Activated effector memory CD4-positive, alpha-beta T cell treated with anti-CD3 and anti-CD28 coated beads, Interleukin-2, amount 50 U/mL, for 16 hours (primary cell): ENCODE measurements around the gene NR2F1-AS1.

Experiments used
- DNase-seq: peaks from one replicate; pipeline ENCODE4 v3.0.0-alpha.2; 2020

NR2F1-AS1 gene

DNA sequence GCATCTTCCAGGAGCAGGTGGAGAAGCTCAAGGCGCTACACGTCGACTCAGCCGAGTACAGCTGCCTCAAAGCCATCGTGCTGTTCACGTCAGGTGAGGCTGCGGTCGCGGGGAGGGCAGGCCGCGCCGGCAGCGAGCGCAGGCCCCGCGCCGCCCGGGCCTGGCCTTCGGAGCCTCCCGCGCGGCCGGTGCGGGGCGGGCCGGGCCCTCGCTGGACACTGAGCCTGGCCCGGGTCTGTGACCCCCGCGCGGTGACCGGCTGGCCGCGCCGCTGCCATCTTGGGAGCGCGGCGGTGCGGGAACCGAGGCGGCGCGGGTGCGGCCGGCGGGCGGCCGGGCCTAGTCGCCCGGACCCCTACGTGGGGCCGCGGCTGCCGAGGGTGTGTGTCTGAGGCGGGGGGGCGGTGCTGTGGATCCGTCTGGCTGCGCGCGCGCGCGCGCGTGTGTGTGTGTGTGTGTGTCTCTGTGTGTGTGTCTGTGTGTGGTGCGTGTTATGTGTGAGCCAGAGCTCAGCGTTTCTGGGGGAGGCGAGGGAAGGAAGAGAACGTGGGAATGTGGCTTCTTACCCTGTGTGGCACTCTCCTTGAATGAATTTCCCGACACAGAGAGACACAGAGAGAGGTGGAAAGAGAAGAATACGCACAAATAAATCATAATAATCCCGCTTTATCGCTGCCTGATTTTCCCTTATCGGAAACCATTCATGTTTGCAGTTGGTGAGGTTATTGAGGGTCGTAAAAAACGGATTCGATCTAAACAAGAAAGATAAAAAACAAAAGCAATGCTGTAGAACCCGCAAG is 7.5 kb upstream of the NR2F1-AS1 start:
- DNase-seq = no peak

GRCh38 chr5:93587597-93588351 is 6.8 kb upstream of the NR2F1-AS1 start:
- peak; percentile 61 for DNase-seq

GRCh38 chr5:93586736-93587596 is 5.9 kb upstream of the NR2F1-AS1 start:
- DNase-seq = no peak

- no peak for DNase-seq
Observed at GRCh38 chr5:93585767-93586385, 4.9 kb upstream of the NR2F1-AS1 start.

DNA sequence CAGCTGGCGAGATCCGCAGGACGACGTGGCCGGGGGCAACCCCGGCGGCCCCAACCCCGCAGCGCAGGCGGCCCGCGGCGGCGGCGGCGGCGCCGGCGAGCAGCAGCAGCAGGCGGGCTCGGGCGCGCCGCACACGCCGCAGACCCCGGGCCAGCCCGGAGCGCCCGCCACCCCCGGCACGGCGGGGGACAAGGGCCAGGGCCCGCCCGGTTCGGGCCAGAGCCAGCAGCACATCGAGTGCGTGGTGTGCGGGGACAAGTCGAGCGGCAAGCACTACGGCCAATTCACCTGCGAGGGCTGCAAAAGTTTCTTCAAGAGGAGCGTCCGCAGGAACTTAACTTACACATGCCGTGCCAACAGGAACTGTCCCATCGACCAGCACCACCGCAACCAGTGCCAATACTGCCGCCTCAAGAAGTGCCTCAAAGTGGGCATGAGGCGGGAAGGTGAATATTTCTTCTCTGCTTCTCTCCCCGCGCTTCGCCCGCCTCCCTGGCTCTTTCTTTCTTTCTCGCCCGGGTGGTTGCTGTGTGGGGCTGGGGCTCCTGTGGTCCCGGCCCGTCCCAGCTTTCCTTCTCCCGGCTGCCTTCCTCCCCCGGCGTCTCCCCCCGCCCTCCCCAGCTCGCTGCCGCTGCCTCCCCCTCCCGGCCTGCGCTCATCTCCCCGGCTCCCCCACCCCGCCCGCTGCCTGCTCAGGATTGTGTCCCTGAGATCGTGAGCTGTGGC is 4.2 kb upstream of the NR2F1-AS1 start:
- DNase-seq = no peak

DNA sequence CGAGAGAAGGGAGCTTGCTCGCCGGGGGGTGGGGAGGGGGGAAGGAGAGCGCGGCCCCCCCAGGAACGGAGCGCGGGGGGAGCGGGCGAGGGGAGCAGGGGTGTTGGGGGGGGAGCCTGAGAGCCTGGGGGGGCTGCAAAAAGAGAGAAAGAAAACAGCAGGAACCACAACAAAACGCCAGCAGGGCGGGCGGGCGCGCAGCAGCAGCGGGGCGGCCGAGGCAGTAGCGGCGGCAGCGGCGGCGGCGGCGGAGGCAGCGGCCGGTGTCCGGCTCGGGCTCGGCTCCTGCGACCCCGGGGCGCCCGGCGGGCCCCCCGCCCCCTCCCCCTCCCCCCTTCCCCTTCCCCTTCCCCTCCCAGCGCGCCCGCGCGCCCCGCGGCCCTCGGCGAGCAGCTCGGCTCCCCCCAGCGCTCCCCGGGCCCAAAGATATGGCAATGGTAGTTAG is 3.6 kb upstream of the NR2F1-AS1 start:
- no peak for DNase-seq

DNA sequence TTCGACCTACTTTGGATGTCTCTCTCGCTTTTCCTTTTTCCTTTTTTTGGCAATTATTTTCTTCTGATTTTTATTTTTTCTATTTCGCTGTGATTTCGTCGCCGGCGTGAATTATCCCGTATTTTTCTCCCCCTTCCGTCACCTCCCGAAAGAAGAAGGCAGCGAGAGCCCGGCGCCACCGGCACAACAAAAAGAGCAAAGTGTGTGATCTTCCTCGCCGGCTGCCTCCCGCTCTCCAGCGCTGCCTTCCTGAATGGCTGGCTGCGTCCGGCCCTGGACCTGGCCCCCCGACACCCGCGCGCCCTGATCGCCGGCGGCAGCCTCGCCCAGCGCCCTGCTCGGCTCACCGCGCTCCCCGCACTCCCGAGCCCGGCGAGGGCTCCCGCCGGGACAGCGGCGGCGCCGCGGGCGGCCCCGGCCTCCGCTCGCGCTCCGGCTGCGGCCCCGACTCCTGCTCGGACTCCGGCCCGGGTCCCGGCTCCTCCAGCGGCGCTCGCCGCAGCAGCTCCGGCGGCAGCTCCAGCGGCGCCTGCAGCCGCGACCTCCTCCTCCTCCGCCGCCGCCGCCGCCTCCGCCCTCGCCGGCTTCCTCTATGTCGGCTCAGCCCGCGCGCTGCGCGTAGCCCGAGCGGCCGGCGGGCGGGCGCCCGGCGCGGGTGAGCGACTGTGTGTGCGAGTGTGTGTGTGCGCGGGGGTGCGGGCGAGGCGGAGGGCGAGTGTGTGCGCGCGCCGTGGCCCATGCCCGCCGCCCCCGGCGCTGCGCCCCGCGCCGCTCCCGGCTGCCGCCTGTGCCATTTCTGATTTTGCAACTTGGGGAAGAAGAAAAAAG is 3.0 kb upstream of the NR2F1-AS1 start:
- peak; percentile 76 for DNase-seq

GRCh38 chr5:93583439-93583767 is 2.4 kb upstream of the NR2F1-AS1 start:
- no peak for DNase-seq

DNA sequence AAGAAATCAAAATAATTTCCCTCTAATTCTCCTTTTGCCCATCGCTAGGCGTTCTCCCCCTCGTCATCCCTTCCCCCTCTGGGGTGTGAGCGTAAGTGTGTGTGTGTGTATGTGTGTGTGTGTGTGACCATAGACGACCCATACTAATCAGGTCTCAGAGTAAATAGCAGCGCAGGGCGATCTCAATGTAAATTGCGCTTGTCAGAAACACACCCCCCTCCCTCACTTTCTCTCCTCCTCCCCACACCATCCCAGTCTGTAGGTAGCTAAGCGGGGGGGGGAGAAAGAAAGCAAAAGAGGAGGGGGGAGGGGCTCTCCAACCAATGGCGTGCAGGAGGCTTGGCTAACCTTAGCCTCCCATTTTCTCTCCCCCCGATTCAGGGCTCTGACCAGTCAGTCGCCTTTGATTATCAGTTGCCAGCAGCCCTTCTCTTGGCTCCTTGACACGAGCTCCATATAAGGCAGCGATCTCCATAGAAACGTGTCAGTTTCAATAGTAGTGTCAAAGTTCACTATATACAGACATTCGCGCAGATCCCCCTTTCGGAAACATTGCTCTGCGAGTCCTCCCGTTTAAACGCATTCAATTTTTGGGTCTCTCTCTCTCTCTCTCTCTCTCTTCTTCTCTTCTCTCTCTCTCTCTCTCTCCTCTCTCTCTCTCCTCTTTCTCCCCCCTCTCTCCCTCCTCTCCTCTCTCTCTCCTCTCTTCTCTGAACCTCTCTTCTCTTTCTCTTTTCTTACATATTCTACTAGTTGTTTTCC is 1.8 kb upstream of the NR2F1-AS1 start, which contains the start of gene NR2F1:
Gene NR2F1 (plus strand): TSS at position 546 of the 762 bp plus-strand sequence. CDS start 1,802 bp downstream, outside the sequence.
- no peak for DNase-seq

- DNase-seq = no peak
Observed at GRCh38 chr5:93582167-93582462, 1.1 kb upstream of the NR2F1-AS1 start.

GRCh38 chr5:93580063-93580926 is 724 bp downstream of the NR2F1-AS1 start:
- DNase-seq = no peak

DNA sequence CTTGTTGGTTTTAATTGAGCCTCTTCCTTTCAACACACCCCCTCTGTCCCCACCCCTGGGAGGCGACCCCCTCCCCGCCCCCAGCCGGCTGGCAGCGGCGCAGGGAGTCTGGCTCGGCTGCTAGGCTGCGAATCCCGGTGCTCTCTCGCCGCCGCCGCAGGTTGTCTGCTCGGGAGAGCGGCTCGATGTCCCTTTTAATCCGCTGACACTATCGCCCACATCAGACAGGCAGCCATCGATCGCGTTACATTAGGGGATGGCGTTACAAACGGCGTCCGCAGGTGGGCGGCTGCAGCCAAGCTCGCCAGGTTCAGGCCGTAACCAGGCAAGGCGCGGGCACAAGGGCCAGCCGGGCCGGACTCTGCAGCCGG is 1.3 kb downstream of the NR2F1-AS1 start:
- no peak for DNase-seq

- DNase-seq = no peak
Observed at GRCh38 chr5:93578813-93579691, 2.0 kb downstream of the NR2F1-AS1 start.

- no peak for DNase-seq
Observed at GRCh38 chr5:93577854-93578812, 2.9 kb downstream of the NR2F1-AS1 start.

- DNase-seq = no peak
Observed at GRCh38 chr5:93576994-93577853, 3.8 kb downstream of the NR2F1-AS1 start.
